PC-3 (cell line): Measurements from ENCODE around the gene MRPL43.

Source experiments
- CTCF ChIP-seq: fragments of 300-600 bp; sonication (generic); conservative IDR thresholded peaks from 2 replicates; pipeline ENCODE4 v1.5.1; 2017; ENCODE audit warnings: antibody characterized with exemption, low read depth, mild to moderate bottlenecking, low read length
- EZH2 ChIP-seq: fragments of 300-600 bp; sonication (generic); IDR thresholded peaks from one replicate; pipeline ENCODE4 v1.6.1; 2017; ENCODE audit warnings: antibody characterized with exemption, mild to moderate bottlenecking, low read length; ENCODE audit not compliant: unreplicated experiment

GRCh38 chr10:100970914-100971811, 16.1 kb downstream of the MRPL43 start:
- no peak for TF ChIP-seq EZH2
- TF ChIP-seq CTCF, result no peak
